Bronchial epithelial cell (primary cell): ENCODE measurements around the gene HPCAL4. TPM values are rescaled to one million over a fixed set of nuclear protein-coding genes. Genes with fewer than 3 reads are reported as not detected.

ENCODE experiments used
- DNase-seq: peaks from one replicate; pipeline ENCODE4 v3.0.0-alpha.2; 2010; ENCODE audit warnings: low read depth
- FAIRE-seq: peaks from 2 replicates; lab custom pipeline; 2011; peaks lifted over from hg19 to GRCh38; lab: Jason Lieb, UNC
- H3K27me3 ChIP-seq: 2 replicates; pipeline ENCODE4 v1.5.1; 2011; ENCODE audit warnings: low read length; ENCODE audit not compliant: control insufficient read depth, insufficient read depth
- H3K36me3 ChIP-seq: 2 replicates; pipeline ENCODE4 v1.5.1; 2011; ENCODE audit warnings: low read length; ENCODE audit not compliant: control insufficient read depth, insufficient read depth
- H3K4me3 ChIP-seq: 2 replicates; pipeline ENCODE4 v1.5.1; 2011; ENCODE audit warnings: mild to moderate bottlenecking, low read depth, low read length, control low read depth
- total RNA-seq: library from RNA; depleted of rRNA; stranded (reverse); fragments of >200 nt; gene quantifications from 2 replicates; pipeline ENCODE4 v1.2.1, GENCODE V29; 2014
- TF ChIP-seq, protein P1 (sequence below): IDR thresholded peaks from 2 replicates; pipeline ENCODE4 v1.5.1; 2011; ENCODE audit warnings: mild to moderate bottlenecking, moderate library complexity, low read length, control low read depth, inconsistent platforms; ENCODE audit not compliant: insufficient read depth, severe bottlenecking

HPCAL4 gene
- total RNA-seq, 1 donor from 2014 or later = under 0.01 TPM

DNA sequence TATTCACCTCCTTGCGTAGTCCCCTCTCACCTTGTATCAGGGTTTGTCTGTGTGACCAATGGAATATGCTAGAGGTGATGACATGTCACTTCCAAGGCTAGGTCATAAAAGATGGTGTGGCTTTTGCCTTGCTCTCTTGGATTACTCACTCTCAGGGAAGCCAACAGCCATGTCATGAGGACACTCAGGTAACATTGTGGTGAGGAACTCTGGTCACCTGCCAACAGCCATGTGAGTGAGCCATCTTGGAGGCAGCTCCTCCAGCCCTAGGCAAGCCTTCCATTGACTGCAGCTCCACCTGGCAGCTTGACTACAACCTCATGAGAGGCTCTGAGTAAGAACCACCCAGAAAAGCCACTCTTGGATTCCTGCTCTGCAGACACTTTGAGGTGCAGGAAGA, 40.8 kb downstream of the HPCAL4 start:
- Histone ChIP-seq H3K4me3 (no peak overlapping the region), H3K36me3 (no peaks in the 10 kb centered on the region), H3K27me3 (peaks cover 2% of the 10 kb centered on the region)
- FAIRE-seq = no peak
- peak; percentile 35 for DNase-seq
- TF ChIP-seq, protein P1, sequence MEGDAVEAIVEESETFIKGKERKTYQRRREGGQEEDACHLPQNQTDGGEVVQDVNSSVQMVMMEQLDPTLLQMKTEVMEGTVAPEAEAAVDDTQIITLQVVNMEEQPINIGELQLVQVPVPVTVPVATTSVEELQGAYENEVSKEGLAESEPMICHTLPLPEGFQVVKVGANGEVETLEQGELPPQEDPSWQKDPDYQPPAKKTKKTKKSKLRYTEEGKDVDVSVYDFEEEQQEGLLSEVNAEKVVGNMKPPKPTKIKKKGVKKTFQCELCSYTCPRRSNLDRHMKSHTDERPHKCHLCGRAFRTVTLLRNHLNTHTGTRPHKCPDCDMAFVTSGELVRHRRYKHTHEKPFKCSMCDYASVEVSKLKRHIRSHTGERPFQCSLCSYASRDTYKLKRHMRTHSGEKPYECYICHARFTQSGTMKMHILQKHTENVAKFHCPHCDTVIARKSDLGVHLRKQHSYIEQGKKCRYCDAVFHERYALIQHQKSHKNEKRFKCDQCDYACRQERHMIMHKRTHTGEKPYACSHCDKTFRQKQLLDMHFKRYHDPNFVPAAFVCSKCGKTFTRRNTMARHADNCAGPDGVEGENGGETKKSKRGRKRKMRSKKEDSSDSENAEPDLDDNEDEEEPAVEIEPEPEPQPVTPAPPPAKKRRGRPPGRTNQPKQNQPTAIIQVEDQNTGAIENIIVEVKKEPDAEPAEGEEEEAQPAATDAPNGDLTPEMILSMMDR = no peak

DNA sequence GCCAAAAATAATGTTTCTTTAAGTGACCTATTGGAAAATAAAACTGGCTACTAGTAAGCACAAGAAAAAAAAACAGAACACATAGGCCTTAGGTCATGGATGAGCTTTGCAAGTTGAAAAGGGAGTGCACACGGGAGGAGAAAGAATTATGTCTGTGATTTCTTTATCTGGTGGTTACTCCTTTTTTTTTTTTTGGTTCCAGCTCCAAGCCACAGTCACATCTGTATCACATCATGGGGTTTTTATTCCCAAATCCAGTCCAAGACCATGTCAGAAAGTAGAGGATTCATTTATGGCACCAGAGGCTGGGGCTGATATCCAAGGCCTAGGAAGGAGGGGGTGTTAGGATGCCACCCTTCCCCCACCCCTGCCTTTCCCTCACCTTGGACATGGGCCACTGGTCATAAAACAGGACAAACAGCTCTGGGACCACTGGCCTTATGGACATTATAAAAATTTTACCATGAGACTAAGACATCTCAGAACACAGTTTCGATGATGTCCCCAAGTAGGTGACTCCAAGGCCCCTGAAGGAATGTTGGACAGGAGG, 41.5 kb downstream of the HPCAL4 start:
- peaks cover 2% of the 10 kb centered on the region for H3K27me3 ChIP-seq
- TF ChIP-seq, protein P1 = no peak

DNA sequence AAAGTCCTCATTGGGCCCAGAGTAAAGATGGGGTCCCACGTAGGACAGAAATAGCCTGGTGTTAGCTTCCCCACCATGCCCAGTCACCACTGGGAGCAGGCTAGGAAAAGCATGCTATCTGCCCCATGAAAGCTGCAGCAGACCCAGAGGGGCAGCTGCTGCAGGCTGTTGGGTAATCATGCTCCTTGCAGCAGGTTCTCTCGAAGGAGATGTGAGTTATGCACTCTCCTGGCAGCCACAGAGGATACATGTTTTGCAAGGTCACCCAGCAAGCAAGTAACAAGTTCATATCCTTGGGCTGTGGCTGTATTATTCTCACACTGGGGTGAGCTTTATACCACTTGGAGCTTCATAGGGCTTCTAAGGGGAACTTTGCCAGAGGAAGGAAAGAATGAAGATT, 42.7 kb downstream of the HPCAL4 start:
- DNase-seq (no peak), FAIRE-seq (no peak)

More for the DNA sequence above, 41.5 kb downstream of the HPCAL4 start:
- DNase-seq = no peak
- Histone ChIP-seq H3K36me3 (no peaks in the 10 kb centered on the region), H3K4me3 (no peak overlapping the region)
- FAIRE-seq = no peak

GRCh38 chr1:39647247-39647646, 44.0 kb downstream of the HPCAL4 start:
- FAIRE-seq = no peak
- no peak for DNase-seq
- TF ChIP-seq, protein P1 = no peak
- peaks cover 2% of the 10 kb centered on the region for H3K27me3 ChIP-seq
- no peak overlapping the region for H3K4me3 ChIP-seq
- no peaks in the 10 kb centered on the region for H3K36me3 ChIP-seq

More for the DNA sequence above, 42.7 kb downstream of the HPCAL4 start:
- TF ChIP-seq, protein P1 = no peak
- Histone ChIP-seq H3K27me3 (peaks cover 2% of the 10 kb centered on the region), H3K4me3 (no peak overlapping the region), H3K36me3 (no peaks in the 10 kb centered on the region)

DNA sequence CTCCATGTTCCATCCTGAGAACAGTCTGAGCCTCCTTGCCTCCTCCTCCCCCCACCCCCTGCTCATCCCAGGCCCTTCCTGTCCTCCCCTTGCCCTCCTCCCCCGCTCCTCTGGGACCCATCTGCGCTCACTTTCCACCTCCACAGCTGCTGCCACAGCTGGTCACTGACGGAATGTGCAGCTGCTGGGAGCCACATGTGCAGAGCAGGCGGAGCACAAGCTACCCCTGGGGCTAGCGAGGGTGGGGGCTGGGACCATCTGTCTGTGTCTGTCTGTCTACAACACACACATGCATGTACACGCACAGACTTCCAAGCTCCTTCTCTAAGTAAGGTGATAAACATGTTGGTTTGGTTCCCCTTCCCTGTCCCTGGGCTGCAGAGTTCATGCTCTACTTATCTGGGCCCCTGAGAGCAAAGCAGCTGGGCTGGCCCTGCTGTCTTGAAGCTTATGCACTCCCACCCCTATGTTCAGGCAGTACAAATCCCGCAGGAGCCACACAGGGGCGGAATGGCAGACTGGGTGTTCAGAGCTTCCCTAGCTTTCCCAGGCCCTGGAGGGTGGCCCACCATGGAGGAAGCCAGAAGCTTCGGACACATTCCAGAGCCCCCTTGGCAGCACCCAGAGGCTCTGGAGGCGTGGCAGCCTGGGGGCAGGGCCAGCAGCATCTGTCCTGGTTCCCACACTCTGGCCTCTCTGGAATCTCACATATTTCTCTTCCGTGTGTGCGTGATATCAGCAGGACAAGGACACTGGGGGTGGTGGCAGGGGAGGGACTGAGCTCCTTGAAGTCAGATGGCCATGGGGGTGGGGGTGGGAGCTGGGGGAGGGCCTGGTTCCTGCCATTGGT, 44.8 kb downstream of the HPCAL4 start:
- DNase-seq = peak; percentile 32
- no peak for FAIRE-seq
- no peak overlapping the region for H3K4me3 ChIP-seq
- peaks cover 2% of the 10 kb centered on the region for H3K27me3 ChIP-seq
- TF ChIP-seq, protein P1 = no peak
- no peaks in the 10 kb centered on the region for H3K36me3 ChIP-seq
